GM18858 (cell line): Measurements from ENCODE around the gene ADGRL3.
"Not testable (repeated sequence)": the region's sequence is repeated elsewhere in the genome, so short reads cannot be mapped to it uniquely, and the experiment has no call there.

ENCODE experiments used
- ATAC-seq: cut with Tn5 transposase; IDR thresholded peaks from one replicate; pipeline ENCODE4 v1.9.1; 2021; ENCODE audit not compliant: unreplicated experiment

Gene ADGRL3

DNA sequence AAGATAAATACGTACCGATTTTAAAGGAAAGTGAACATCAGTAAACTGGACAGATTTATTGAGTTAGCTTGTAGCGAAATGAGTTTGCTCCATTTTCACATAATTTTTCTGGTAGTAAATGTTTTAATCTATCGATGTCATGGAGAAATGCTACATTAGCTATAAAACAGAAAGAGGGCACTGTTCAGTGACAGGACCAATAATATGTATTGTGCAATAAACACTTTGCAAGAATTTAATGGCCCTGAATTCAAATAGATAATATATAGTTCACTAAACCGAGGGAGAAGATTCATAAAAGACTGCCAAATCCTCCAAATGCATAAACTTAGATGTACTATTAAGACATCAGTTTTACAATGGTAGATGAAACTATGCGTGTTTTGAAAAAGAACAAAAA, 516.3 kb downstream of the ADGRL3 start:
- ATAC-seq, result no peak

GRCh38 chr4:61723492-61723891, 523.4 kb downstream of the ADGRL3 start:
- ATAC-seq, result no peak

- no peak for ATAC-seq
Observed at GRCh38 chr4:61727286-61727685, 527.2 kb downstream of the ADGRL3 start.

DNA sequence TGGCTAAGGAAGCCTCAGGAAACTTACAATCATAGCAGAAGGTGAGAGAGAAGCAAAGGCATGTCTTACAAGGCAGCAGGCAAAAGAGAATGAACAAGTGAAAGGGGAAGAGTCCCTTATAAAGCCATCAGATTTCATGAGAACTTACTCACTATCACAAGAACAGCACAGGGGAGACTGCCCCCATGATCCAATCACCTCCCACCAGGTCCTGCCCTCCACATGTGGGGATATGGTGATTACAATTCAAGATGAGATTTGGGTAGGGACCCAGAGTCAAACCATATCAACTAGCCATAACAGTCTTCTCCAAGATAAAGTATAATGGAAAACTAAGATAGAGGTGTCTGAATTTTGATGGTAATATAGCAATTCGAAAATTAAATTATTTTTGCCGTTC, 534.3 kb downstream of the ADGRL3 start:
- ATAC-seq, result no peak

DNA sequence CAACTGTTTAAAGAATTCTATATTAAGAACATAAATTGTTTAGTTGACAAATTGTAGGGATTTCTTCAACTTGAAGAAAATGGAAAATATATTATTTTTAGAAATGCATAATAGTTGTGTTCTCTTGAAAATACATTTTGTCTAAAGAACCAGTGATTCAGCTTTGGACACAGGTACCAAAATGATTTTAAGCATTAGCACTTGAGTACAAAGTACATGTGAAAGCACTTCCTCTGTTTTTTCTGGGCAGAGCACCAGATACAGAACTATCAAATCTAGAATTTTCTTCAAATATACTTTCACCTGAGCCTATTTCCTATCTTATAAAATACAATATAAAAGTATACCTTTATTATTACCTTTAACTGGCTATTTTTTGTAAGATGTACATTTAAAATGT, 539.8 kb downstream of the ADGRL3 start:
- no peak for ATAC-seq

DNA sequence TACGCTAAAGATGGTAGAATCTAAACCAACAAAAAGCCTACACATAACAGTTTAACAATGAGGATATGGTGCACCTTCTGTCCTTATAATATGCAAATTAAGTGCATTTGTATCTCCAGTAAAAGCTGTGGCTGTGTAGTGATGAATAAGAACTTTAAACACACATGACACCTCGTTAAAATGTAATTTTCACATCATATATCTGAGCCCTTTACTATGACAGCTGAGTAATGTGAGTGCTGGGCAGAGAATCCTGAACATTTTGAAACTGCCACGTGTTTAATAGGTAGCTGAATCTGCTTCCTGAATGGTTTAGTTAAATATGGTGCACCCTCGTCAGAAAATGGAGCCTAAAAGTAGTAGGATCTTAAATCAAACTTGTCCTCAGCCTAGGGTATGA, 540.8 kb downstream of the ADGRL3 start:
- ATAC-seq, result no peak

- ATAC-seq, result no peak
Observed at GRCh38 chr4:61741327-61742096, 541.4 kb downstream of the ADGRL3 start.

DNA sequence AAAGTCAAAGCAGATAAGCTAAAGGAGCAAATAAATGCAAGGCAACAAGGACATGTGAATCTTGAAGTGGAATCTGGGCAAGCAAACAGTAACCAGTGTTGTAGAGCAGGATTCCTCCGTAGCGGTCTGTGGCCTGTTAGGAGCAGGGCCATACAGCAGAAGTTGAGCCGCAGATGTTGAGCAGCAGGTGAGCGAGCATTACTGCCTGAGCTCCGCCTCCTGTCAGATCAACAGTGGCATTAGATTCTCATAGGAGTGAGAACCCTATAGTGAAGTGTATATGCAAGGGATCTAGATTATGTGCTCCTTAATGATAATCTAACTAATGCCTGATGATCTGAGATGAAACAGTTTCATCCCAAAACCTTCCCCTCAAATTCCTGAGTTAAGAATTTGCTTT, 550.7 kb downstream of the ADGRL3 start:
- no peak for ATAC-seq

GRCh38 chr4:61752617-61753016, 552.5 kb downstream of the ADGRL3 start:
- ATAC-seq, result no peak

DNA sequence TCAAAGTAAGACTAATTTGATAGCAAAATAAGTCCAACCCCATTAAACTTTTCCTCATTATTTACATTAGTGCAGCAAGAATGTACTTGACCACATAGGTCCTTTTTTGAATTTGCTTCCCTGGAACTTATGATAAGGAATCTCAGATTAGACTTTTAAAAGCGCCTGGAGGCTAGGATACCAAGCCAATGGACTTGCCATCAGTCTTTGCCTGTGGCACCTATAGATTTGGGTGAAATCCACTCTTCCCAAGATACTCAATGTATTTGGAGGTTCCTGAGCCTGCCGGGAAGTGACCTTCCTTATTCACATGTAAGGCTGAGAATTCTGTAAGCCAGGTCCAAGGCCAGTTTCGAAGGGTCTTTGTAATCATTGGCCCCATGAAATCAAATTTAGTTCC, 553.6 kb downstream of the ADGRL3 start:
- ATAC-seq, result no peak

DNA sequence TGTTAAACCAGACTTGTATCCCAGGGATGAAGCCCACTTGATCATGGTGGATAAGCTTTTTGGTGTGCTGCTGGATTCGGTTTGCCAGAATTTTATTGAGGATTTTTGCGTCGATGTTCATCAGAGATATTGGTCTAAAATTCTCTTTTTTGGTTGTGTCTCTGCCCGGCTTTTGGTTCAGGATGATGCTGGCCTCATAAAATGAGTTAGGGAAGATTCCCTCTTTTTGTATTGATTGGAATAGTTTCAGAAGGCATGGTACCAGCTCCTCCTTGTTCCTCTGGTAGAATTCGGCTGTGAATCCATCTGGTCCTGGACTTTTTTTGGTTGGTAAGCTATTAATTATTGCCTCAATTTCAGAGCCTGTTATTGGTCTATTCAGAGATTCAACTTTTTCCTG, 556.8 kb downstream of the ADGRL3 start:
- not testable (repeated sequence) for ATAC-seq

- not testable (repeated sequence) for ATAC-seq
Observed at GRCh38 chr4:61757983-61758382, 557.9 kb downstream of the ADGRL3 start.

GRCh38 chr4:61758596-61758995, 558.5 kb downstream of the ADGRL3 start:
- ATAC-seq, result not testable (repeated sequence)

- not testable (repeated sequence) for ATAC-seq
Observed at GRCh38 chr4:61759245-61759644, 559.1 kb downstream of the ADGRL3 start.

- not testable (repeated sequence) for ATAC-seq
Observed at GRCh38 chr4:61759885-61760284, 559.8 kb downstream of the ADGRL3 start.

GRCh38 chr4:61760820-61761219, 560.7 kb downstream of the ADGRL3 start:
- no peak for ATAC-seq

GRCh38 chr4:61762722-61763627, 562.8 kb downstream of the ADGRL3 start:
- ATAC-seq, result no peak

GRCh38 chr4:61763682-61764081, 563.6 kb downstream of the ADGRL3 start:
- ATAC-seq, result no peak

DNA sequence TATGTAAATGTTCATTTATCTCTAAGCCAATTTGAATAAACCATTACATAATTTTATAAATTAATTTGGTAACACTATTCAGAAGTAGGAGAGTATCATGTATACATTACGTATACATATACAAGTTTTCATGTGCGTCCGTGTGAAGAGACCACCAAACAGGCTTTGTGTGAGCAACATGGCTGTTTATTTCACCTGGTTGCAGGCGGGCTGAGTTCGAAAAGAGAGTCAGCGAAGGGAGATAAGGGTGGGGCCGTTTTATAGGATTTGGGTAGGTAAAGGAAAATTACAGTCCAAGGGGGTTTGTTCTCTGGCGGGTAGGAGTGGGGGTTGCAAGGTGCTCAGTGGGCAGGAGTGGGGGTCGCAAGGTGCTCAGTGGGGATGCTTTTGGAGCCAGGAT, 564.0 kb downstream of the ADGRL3 start:
- ATAC-seq, result not testable (repeated sequence)

DNA sequence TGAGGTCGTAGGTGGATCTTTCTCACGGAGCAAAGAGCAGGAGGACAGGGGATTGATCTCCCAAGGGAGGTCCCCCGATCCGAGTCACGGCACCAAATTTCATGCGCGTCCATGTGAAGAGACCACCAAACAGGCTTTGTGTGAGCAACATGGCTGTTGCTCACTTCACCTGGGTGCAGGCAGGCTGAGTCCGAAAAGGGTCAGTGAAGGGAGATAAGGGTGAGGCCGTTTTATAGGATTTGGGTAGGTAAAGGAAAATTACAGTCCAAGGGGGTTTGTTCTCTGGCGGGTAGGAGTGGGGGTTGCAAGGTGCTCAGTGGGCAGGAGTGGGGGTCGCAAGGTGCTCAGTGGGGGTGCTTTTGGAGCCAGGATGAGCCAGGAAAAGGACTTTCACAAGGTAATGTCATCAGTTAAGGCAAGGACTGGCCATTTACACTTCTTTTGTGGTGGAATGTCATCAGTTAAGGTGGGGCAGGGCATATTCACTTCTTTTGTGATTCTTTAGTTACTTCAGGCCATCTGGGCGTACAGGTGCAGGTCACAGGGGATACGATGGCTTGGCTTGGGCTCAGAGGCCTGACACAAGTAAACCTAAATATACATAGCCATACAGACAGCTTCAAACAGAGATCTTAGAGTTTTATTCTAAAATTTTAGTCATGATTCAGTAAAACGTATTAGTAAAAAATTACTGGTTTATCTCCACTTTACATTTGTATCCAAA, 569.5 kb downstream of the ADGRL3 start:
- not testable (repeated sequence) for ATAC-seq

- no peak for ATAC-seq
Observed at GRCh38 chr4:61770456-61770855, 570.3 kb downstream of the ADGRL3 start.
